Neural progenitor cell (in vitro differentiated cells): ENCODE measurements around the gene ZNF556. TPM values are rescaled to one million over a fixed set of nuclear protein-coding genes. Genes with fewer than 3 reads are reported as not detected.

Experiments
- DNase-seq: peaks from one replicate; pipeline ENCODE4 v3.0.0-alpha.2; 2016; ENCODE audit warnings: low spot score
- H2AFZ ChIP-seq: fragments of 200-600 bp; sonication (generic); replicated peaks from 2 replicates; pipeline ENCODE4 v1.6.1; 2016; ENCODE audit warnings: antibody characterized with exemption
- H3F3A ChIP-seq: fragments of 200-600 bp; sonication (generic); 2 replicates; pipeline ENCODE4 v1.6.1; 2016; ENCODE audit warnings: antibody characterized with exemption, low read depth
- H3K27ac ChIP-seq: fragments of 200-600 bp; sonication (generic); 2 replicates; pipeline ENCODE4 v1.5.1; 2016; ENCODE audit warnings: mild to moderate bottlenecking
- H3K27me3 ChIP-seq: fragments of 200-600 bp; sonication (generic); 2 replicates; pipeline ENCODE4 v1.6.1; 2016; ENCODE audit warnings: mild to moderate bottlenecking, moderate library complexity
- H3K36me3 ChIP-seq: fragments of 200-600 bp; sonication (generic); 2 replicates; pipeline ENCODE4 v1.5.1; 2016
- H3K4me1 ChIP-seq: fragments of 200-600 bp; sonication (generic); 2 replicates; pipeline ENCODE4 v1.6.1; 2016; ENCODE audit warnings: mixed run types
- H3K4me2 ChIP-seq: fragments of 200-600 bp; sonication (generic); 2 replicates; pipeline ENCODE4 v1.6.1; 2016
- H3K4me3 ChIP-seq: fragments of 200-600 bp; sonication (generic); 2 replicates; pipeline ENCODE4 v1.5.1; 2016
- H3K79me2 ChIP-seq: fragments of 200-600 bp; sonication (generic); 2 replicates; pipeline ENCODE4 v1.6.1; 2016; ENCODE audit warnings: low read depth
- H3K9ac ChIP-seq: fragments of 200-600 bp; sonication (generic); 2 replicates; pipeline ENCODE4 v1.6.1; 2016
- H3K9me3 ChIP-seq: fragments of 200-600 bp; sonication (generic); 2 replicates; pipeline ENCODE4 v1.5.1; 2016; ENCODE audit warnings: low read depth
- H4K20me1 ChIP-seq: fragments of 200-600 bp; sonication (generic); 2 replicates; pipeline ENCODE4 v1.6.1; 2016; ENCODE audit warnings: low read depth
- H3K27ac Mint-ChIP-seq: 3 replicates; pipeline ENCODE4 v1.8.0; 2021; ENCODE audit warnings: mixed read lengths
- H3K27me3 Mint-ChIP-seq: 2 replicates; pipeline ENCODE4 v1.8.0; 2022; ENCODE audit warnings: low read depth, mild to moderate bottlenecking, inconsistent platforms, moderate library complexity, mixed read lengths; ENCODE audit not compliant: insufficient read depth
- H3K36me3 Mint-ChIP-seq: 3 replicates; pipeline ENCODE4 v1.8.0; 2021; ENCODE audit warnings: mixed read lengths
- H3K4me1 Mint-ChIP-seq: 3 replicates; pipeline ENCODE4 v1.8.0; 2021; ENCODE audit warnings: mixed read lengths
- H3K4me3 Mint-ChIP-seq: 3 replicates; pipeline ENCODE4 v1.8.0; 2021; ENCODE audit warnings: mild to moderate bottlenecking, moderate library complexity, mixed read lengths
- H3K9me3 Mint-ChIP-seq: 3 replicates; pipeline ENCODE4 v1.8.0; 2020; ENCODE audit warnings: mixed read lengths
- CTCF ChIP-seq: fragments of 200-600 bp; sonication (generic); IDR thresholded peaks from 2 replicates; pipeline ENCODE4 v1.5.1; 2017; ENCODE audit warnings: antibody characterized with exemption, mild to moderate bottlenecking
- EZH2 ChIP-seq: fragments of 200-600 bp; sonication (generic); IDR thresholded peaks from 2 replicates; pipeline ENCODE4 v1.6.1; 2017; ENCODE audit warnings: antibody characterized with exemption, mild to moderate bottlenecking, moderate library complexity
- EZH2phosphoT487 ChIP-seq: fragments of 200-600 bp; sonication (generic); IDR thresholded peaks from 2 replicates; pipeline ENCODE4 v1.6.1; 2017; ENCODE audit warnings: antibody characterized with exemption
- total RNA-seq: library from RNA; depleted of rRNA; stranded (reverse); fragments of >200 nt; gene quantifications from 2 replicates; pipeline ENCODE4 v1.2.3, GENCODE V29; 2015; ENCODE audit warnings: low replicate concordance

The ZNF556 gene
- total RNA-seq, 1 donor from 2014 or later: not detected

- Histone ChIP-seq H3K9me3 (no peaks in the 10 kb centered on the region), H4K20me1 (no peaks in the 10 kb centered on the region), H3K79me2 (peaks cover 6% of the 10 kb centered on the region), H3K27me3 (no peaks in the 10 kb centered on the region), H3K9ac (no peak overlapping the region), H3K4me2 (no peak overlapping the region), H2AFZ (no peak overlapping the region), H3K4me1 (no peaks in the 10 kb centered on the region), H3F3A (no peaks in the 10 kb centered on the region), H3K36me3 (no peaks in the 10 kb centered on the region), H3K27ac (no peak overlapping the region), H3K4me3 (no peak overlapping the region)
- H3K27me3 Mint-ChIP-seq: peaks cover 4% of the 10 kb centered on the region
- H3K4me3 Mint-ChIP-seq: no peak overlapping the region
- H3K9me3 Mint-ChIP-seq: peaks cover 22% of the 10 kb centered on the region
- peaks cover 2% of the 10 kb centered on the region for H3K4me1 Mint-ChIP-seq
- H3K36me3 Mint-ChIP-seq: peaks cover 32% of the 10 kb centered on the region
- no peak for TF ChIP-seq CTCF
- no peak for TF ChIP-seq EZH2phosphoT487
- no peak for TF ChIP-seq EZH2
- no peak overlapping the region for H3K27ac Mint-ChIP-seq
- DNase-seq: no peak
Measured at GRCh38 chr19:2822846-2823245, 44.3 kb upstream of the ZNF556 start.

GRCh38 chr19:2823646-2824045, 43.5 kb upstream of the ZNF556 start:
- Histone ChIP-seq H3F3A (no peaks in the 10 kb centered on the region), H3K4me2 (no peak overlapping the region), H3K36me3 (no peaks in the 10 kb centered on the region), H3K9ac (no peak overlapping the region), H4K20me1 (no peaks in the 10 kb centered on the region), H3K27ac (no peak overlapping the region), H3K79me2 (peaks cover 6% of the 10 kb centered on the region), H3K4me1 (no peaks in the 10 kb centered on the region), H3K9me3 (no peaks in the 10 kb centered on the region), H3K4me3 (no peak overlapping the region), H2AFZ (no peak overlapping the region), H3K27me3 (no peaks in the 10 kb centered on the region)
- Mint-ChIP-seq H3K27ac (no peak overlapping the region), H3K27me3 (peaks cover 4% of the 10 kb centered on the region), H3K4me1 (peaks cover 2% of the 10 kb centered on the region), H3K36me3 (peaks cover 40% of the 10 kb centered on the region), H3K9me3 (peaks cover 30% of the 10 kb centered on the region), H3K4me3 (no peak overlapping the region)
- DNase-seq: no peak
- TF ChIP-seq EZH2 (no peak), EZH2phosphoT487 (no peak), CTCF (no peak)

DNA sequence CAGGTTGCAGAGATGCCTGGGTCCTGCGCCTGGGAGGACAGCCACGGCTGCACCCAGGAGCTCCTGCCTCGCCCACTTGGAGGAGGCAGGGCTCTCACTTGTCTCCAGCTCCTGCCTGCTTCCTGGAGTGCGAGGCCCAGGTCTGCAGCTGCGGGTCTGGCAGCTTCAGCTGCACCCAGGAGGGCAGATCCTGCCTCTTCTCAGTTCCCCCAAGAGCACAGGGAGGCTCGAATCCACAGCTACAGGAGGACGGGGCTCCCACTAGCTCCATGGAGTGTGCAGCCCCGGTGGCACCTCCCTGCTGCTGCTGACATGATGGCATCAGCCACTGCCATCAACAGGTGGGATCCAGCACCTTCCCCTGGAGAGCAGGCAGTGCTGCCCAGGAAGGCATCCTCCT, 43.0 kb upstream of the ZNF556 start:
- Histone ChIP-seq H3K9me3 (no peaks in the 10 kb centered on the region), H3F3A (no peaks in the 10 kb centered on the region), H3K4me1 (no peaks in the 10 kb centered on the region), H3K9ac (no peak overlapping the region), H3K27me3 (no peaks in the 10 kb centered on the region), H3K79me2 (peaks cover 6% of the 10 kb centered on the region), H3K27ac (no peak overlapping the region), H3K4me2 (no peak overlapping the region), H3K36me3 (no peaks in the 10 kb centered on the region), H4K20me1 (no peaks in the 10 kb centered on the region), H2AFZ (no peak overlapping the region), H3K4me3 (no peak overlapping the region)
- H3K27ac Mint-ChIP-seq: no peak overlapping the region
- no peak overlapping the region for H3K4me3 Mint-ChIP-seq
- H3K36me3 Mint-ChIP-seq: peaks cover 44% of the 10 kb centered on the region
- no peak for TF ChIP-seq CTCF
- no peak for TF ChIP-seq EZH2
- TF ChIP-seq EZH2phosphoT487: no peak
- DNase-seq: no peak
- peaks cover 2% of the 10 kb centered on the region for H3K4me1 Mint-ChIP-seq
- peaks cover 4% of the 10 kb centered on the region for H3K27me3 Mint-ChIP-seq
- peaks cover 34% of the 10 kb centered on the region for H3K9me3 Mint-ChIP-seq
